ENCODE measurements around the gene PCDHGA10.

GRCh38 chr5:141440341-141440740 is 27.6 kb downstream of the PCDHGA10 start:
- TF ChIP-seq CHD2 (IDR thresholded peaks at IDR 0.05; ENCODE audit: low read depth, low read length) = no peak
- TF ChIP-seq GABPA (tag; conservative IDR thresholded peaks at IDR 0.05; ENCODE audit: low read depth) = no peak
- TF ChIP-seq, protein P1, sequence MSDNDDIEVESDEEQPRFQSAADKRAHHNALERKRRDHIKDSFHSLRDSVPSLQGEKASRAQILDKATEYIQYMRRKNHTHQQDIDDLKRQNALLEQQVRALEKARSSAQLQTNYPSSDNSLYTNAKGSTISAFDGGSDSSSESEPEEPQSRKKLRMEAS (CRISPR knock-in tag; IDR thresholded peaks at IDR 0.05) = no peak
- TF ChIP-seq ZNF324 (CRISPR knock-in tag; IDR thresholded peaks at IDR 0.05) = no peak
- TF ChIP-seq, protein P2, sequence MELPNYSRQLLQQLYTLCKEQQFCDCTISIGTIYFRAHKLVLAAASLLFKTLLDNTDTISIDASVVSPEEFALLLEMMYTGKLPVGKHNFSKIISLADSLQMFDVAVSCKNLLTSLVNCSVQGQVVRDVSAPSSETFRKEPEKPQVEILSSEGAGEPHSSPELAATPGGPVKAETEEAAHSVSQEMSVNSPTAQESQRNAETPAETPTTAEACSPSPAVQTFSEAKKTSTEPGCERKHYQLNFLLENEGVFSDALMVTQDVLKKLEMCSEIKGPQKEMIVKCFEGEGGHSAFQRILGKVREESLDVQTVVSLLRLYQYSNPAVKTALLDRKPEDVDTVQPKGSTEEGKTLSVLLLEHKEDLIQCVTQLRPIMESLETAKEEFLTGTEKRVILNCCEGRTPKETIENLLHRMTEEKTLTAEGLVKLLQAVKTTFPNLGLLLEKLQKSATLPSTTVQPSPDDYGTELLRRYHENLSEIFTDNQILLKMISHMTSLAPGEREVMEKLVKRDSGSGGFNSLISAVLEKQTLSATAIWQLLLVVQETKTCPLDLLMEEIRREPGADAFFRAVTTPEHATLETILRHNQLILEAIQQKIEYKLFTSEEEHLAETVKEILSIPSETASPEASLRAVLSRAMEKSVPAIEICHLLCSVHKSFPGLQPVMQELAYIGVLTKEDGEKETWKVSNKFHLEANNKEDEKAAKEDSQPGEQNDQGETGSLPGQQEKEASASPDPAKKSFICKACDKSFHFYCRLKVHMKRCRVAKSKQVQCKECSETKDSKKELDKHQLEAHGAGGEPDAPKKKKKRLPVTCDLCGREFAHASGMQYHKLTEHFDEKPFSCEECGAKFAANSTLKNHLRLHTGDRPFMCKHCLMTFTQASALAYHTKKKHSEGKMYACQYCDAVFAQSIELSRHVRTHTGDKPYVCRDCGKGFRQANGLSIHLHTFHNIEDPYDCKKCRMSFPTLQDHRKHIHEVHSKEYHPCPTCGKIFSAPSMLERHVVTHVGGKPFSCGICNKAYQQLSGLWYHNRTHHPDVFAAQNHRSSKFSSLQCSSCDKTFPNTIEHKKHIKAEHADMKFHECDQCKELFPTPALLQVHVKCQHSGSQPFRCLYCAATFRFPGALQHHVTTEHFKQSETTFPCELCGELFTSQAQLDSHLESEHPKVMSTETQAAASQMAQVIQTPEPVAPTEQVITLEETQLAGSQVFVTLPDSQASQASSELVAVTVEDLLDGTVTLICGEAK (IDR thresholded peaks at IDR 0.05) = no peak
- TF ChIP-seq, protein P2 (CRISPR knock-in tag; IDR thresholded peaks at IDR 0.05) = no peak
- no peak for TF ChIP-seq GTF2F1 (IDR thresholded peaks at IDR 0.05; ENCODE audit: low read depth, low read length)
- TF ChIP-seq, protein P3, sequence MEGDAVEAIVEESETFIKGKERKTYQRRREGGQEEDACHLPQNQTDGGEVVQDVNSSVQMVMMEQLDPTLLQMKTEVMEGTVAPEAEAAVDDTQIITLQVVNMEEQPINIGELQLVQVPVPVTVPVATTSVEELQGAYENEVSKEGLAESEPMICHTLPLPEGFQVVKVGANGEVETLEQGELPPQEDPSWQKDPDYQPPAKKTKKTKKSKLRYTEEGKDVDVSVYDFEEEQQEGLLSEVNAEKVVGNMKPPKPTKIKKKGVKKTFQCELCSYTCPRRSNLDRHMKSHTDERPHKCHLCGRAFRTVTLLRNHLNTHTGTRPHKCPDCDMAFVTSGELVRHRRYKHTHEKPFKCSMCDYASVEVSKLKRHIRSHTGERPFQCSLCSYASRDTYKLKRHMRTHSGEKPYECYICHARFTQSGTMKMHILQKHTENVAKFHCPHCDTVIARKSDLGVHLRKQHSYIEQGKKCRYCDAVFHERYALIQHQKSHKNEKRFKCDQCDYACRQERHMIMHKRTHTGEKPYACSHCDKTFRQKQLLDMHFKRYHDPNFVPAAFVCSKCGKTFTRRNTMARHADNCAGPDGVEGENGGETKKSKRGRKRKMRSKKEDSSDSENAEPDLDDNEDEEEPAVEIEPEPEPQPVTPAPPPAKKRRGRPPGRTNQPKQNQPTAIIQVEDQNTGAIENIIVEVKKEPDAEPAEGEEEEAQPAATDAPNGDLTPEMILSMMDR (IDR thresholded peaks at IDR 0.05 in 2 of 3, conservative IDR thresholded peaks at IDR 0.05 in 1 of 3; ENCODE audit: insufficient read depth in 2 of 3, low read depth in 1 of 3, low read length in 3 of 3) = no peak
- TF ChIP-seq AFF4 (CRISPR knock-in tag; IDR thresholded peaks at IDR 0.05) = no peak
- TF ChIP-seq MAZ (CRISPR knock-in tag; conservative IDR thresholded peaks at IDR 0.05 in 1 of 2, IDR thresholded peaks at IDR 0.05 in 1 of 2) = no peak
- TF ChIP-seq, protein P4, sequence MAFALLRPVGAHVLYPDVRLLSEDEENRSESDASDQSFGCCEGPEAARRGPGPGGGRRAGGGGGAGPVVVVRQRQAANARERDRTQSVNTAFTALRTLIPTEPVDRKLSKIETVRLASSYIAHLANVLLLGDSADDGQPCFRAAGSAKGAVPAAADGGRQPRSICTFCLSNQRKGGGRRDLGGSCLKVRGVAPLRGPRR (CRISPR knock-in tag; IDR thresholded peaks at IDR 0.05) = no peak
- TF ChIP-seq ZBTB1 (CRISPR knock-in tag; IDR thresholded peaks at IDR 0.05; ENCODE audit: borderline replicate concordance, low read depth) = no peak
- TF ChIP-seq, protein P5, sequence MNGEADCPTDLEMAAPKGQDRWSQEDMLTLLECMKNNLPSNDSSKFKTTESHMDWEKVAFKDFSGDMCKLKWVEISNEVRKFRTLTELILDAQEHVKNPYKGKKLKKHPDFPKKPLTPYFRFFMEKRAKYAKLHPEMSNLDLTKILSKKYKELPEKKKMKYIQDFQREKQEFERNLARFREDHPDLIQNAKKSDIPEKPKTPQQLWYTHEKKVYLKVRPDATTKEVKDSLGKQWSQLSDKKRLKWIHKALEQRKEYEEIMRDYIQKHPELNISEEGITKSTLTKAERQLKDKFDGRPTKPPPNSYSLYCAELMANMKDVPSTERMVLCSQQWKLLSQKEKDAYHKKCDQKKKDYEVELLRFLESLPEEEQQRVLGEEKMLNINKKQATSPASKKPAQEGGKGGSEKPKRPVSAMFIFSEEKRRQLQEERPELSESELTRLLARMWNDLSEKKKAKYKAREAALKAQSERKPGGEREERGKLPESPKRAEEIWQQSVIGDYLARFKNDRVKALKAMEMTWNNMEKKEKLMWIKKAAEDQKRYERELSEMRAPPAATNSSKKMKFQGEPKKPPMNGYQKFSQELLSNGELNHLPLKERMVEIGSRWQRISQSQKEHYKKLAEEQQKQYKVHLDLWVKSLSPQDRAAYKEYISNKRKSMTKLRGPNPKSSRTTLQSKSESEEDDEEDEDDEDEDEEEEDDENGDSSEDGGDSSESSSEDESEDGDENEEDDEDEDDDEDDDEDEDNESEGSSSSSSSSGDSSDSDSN (IDR thresholded peaks at IDR 0.05; ENCODE audit: borderline replicate concordance in 1 of 2, low read depth in 2 of 2, low read length in 2 of 2) = no peak
- TF ChIP-seq POLR2AphosphoS5 (IDR thresholded peaks at IDR 0.05; ENCODE audit: control insufficient read depth, insufficient read depth, low read depth, low read length) = no peak
- no peak for TF ChIP-seq ZNF707 (CRISPR knock-in tag; conservative IDR thresholded peaks at IDR 0.05)
